GM18858 (cell line): ENCODE results near the gene SYNE1.

Source experiments
- ATAC-seq: cut with Tn5 transposase; IDR thresholded peaks from one replicate; pipeline ENCODE4 v1.9.1; 2021; ENCODE audit not compliant: unreplicated experiment

The SYNE1 gene

GRCh38 chr6:152071843-152072242 lies 565.3 kb downstream of the SYNE1 start:
- ATAC-seq, result no peak
